Vagina (tissue), 2 donors: Measurements from ENCODE around the gene NXT1. TPM values are rescaled to one million over a fixed set of nuclear protein-coding genes. Genes with fewer than 3 reads are reported as not detected.

Experiments
- DNase-seq, 2 donors: peaks; one replicate each; pipeline ENCODE4 v3.0.0-alpha.2; 2017; ENCODE audit errors: extremely low spot score in 2 of 2
- H3K27ac ChIP-seq: fragments of 200-600 bp; sonication (generic); one replicate; pipeline ENCODE4 v1.5.1; 2019
- H3K27me3 ChIP-seq: fragments of 200-600 bp; sonication (generic); one replicate; pipeline ENCODE4 v1.5.1; 2019
- H3K36me3 ChIP-seq, 2 donors: fragments of 200-600 bp; sonication (generic); one replicate each; pipeline ENCODE4 v1.5.1; 2017 to 2019
- H3K4me1 ChIP-seq: fragments of 200-600 bp; sonication (generic); one replicate; pipeline ENCODE4 v1.5.1; 2019
- H3K4me3 ChIP-seq, 2 donors: fragments of 200-600 bp; sonication (generic); 1 replicate in 1 of 2; 2 replicates in 1 of 2; pipeline ENCODE4 v1.5.1; 2016 to 2019
- H3K9me3 ChIP-seq: fragments of 200-600 bp; sonication (generic); one replicate; pipeline ENCODE4 v1.5.1; 2019
- POLR2A ChIP-seq, 2 donors: fragments of 450-650 bp; IDR thresholded peaks; one replicate each; pipeline ENCODE4 v1.6.1; 2017; ENCODE audit warnings: antibody characterized with exemption in 2 of 2, mild to moderate bottlenecking in 2 of 2, moderate library complexity in 2 of 2
- POLR2AphosphoS5 ChIP-seq, 2 donors: sonication (generic); formaldehyde crosslinking; IDR thresholded peaks; one replicate each; pipeline ENCODE4 v1.9.0; 2017; ENCODE audit warnings: antibody characterized with exemption in 2 of 2, mild to moderate bottlenecking in 2 of 2, low read depth in 1 of 2; ENCODE audit not compliant: insufficient read depth in 1 of 2
- intact Hi-C: fragments of 100-400 bp; cut with DNase I; formaldehyde crosslinking; loops from one replicate; pipeline ENCODE4 v1.15.1; 2023
- total RNA-seq: library from RNA; depleted of rRNA; stranded (reverse); fragments of >200 nt; gene quantifications from one replicate; pipeline ENCODE4 v1.2.3, GENCODE V29; 2016
- TF ChIP-seq, protein P1 (sequence below), 3 experiments: fragments of 450-650 bp in 2 of 3; fragments of 200-600 bp in 1 of 3; sonication (generic) in 1 of 3; IDR thresholded peaks; one replicate each; pipeline ENCODE4 v1.5.1; 2017 to 2019; ENCODE audit warnings: antibody characterized with exemption in 3 of 3, mild to moderate bottlenecking in 2 of 3, moderate library complexity in 2 of 3

Gene NXT1
- total RNA-seq, 1 donor from 2014 or later: 40.0 TPM

DNA sequence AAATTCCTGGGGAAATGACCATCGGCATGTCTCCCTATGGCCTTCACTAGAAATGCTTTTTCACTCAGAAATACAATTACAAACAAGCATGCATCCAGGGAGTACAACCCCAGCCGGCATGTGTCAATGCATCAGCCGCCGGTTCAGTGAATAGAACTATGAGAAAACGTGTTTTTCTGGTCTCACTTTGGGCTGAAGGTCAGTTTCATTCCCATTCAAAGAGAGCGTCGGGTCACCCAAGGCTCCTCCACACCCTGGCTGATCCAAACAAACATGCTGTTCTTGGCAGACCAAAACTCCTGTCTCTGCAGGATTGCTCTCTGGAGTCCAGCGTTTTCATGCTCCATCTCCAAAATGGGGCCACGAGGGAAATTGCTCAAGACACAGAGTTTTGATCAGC is 35.5 kb upstream of the NXT1 start:
- Histone ChIP-seq H3K27me3 (no peaks in the 10 kb centered on the region), H3K4me1 (no peaks in the 10 kb centered on the region), H3K36me3 (no peaks in the 10 kb centered on the region), H3K9me3 (no peaks in the 10 kb centered on the region), H3K4me3 (no peak overlapping the region), H3K27ac (no peak overlapping the region)
- DNase-seq: no peak
- intact Hi-C loops: no loop called here
- TF ChIP-seq, protein P1, sequence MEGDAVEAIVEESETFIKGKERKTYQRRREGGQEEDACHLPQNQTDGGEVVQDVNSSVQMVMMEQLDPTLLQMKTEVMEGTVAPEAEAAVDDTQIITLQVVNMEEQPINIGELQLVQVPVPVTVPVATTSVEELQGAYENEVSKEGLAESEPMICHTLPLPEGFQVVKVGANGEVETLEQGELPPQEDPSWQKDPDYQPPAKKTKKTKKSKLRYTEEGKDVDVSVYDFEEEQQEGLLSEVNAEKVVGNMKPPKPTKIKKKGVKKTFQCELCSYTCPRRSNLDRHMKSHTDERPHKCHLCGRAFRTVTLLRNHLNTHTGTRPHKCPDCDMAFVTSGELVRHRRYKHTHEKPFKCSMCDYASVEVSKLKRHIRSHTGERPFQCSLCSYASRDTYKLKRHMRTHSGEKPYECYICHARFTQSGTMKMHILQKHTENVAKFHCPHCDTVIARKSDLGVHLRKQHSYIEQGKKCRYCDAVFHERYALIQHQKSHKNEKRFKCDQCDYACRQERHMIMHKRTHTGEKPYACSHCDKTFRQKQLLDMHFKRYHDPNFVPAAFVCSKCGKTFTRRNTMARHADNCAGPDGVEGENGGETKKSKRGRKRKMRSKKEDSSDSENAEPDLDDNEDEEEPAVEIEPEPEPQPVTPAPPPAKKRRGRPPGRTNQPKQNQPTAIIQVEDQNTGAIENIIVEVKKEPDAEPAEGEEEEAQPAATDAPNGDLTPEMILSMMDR (IDR thresholded peaks at IDR 0.05): no peak
- TF ChIP-seq POLR2A (IDR thresholded peaks at IDR 0.05) (no peak), POLR2AphosphoS5 (IDR thresholded peaks at IDR 0.05; ENCODE audit: insufficient read depth in 1 of 2, low read depth in 1 of 2) (no peak)

DNA sequence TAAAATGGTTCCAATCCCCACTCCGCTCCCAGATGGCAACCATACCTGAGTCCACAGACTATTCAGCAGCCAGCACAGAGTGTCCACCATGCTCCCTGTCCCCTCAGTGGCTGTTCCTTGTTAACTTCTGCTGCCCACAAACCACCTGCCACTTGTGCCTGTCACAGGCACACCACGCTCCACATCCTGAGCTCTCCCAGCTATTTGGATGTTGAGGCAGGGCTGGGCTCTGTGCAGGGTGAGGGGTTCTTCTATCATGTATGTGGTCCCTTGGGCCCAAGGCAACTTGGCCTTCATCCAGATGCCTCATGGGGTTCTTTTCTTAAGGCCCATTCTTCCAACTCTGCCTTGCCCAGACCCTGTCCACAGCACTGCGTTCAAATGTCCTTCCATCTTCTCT is 34.0 kb upstream of the NXT1 start:
- no peak for DNase-seq
- TF ChIP-seq, protein P1 (IDR thresholded peaks at IDR 0.05): no peak
- TF ChIP-seq POLR2A (IDR thresholded peaks at IDR 0.05): no peak
- TF ChIP-seq POLR2AphosphoS5 (IDR thresholded peaks at IDR 0.05; ENCODE audit: insufficient read depth in 1 of 2, low read depth in 1 of 2): no peak
- intact Hi-C loops: no loop called here
- no peaks in the 10 kb centered on the region for H3K4me1 ChIP-seq
- no peak overlapping the region for H3K4me3 ChIP-seq
- no peaks in the 10 kb centered on the region for H3K27me3 ChIP-seq
- no peaks in the 10 kb centered on the region for H3K9me3 ChIP-seq
- H3K27ac ChIP-seq: no peak overlapping the region
- H3K36me3 ChIP-seq: no peaks in the 10 kb centered on the region

DNA sequence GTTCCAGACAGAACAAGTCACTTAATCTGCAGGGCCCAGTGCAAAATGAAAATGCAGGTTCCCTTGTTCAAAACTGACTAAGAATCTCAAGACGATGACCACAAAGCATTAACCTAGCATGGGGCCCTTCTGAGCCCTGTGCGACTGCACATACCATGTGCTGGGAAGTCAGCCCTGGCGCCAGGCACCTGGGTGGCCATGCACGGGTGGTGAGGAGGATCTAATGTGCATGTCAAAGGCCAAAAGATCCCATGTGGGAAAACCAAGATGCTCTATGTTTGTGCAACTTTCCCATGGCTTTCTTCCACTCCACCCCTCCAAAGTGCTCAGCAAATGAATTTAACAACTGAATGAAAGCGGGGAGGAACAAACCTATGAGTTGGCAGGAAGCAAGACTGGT is 33.5 kb upstream of the NXT1 start:
- no peaks in the 10 kb centered on the region for H3K9me3 ChIP-seq
- no peak overlapping the region for H3K4me3 ChIP-seq
- TF ChIP-seq, protein P1 (IDR thresholded peaks at IDR 0.05): no peak
- TF ChIP-seq POLR2A (IDR thresholded peaks at IDR 0.05) (no peak), POLR2AphosphoS5 (IDR thresholded peaks at IDR 0.05; ENCODE audit: insufficient read depth in 1 of 2, low read depth in 1 of 2) (no peak)
- no peaks in the 10 kb centered on the region for H3K36me3 ChIP-seq
- H3K27me3 ChIP-seq: no peaks in the 10 kb centered on the region
- H3K27ac ChIP-seq: no peak overlapping the region
- no peak for DNase-seq
- intact Hi-C loops: no loop called here
- no peaks in the 10 kb centered on the region for H3K4me1 ChIP-seq

DNA sequence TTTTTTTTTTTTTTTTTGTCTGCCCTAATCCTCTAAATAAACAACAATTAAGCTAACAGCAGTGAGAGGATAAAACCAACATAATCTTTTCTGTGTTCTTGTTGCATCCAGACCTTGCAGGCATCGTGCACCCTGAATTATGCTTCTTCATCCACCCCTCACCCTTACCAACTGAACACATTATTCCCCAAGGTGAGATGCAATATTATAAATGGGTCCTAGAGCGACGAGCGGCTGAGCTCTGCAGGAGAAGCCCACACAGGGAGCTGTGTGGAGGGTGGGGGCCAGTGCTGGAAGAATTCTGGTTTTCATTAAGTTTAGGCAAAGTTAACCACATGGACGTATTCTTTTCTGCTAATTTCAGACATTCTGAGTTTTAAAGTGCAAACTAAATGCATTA is 32.2 kb upstream of the NXT1 start:
- intact Hi-C loops: no loop called here
- Histone ChIP-seq H3K4me3 (no peak overlapping the region), H3K4me1 (no peaks in the 10 kb centered on the region), H3K27ac (no peak overlapping the region), H3K27me3 (no peaks in the 10 kb centered on the region), H3K36me3 (no peaks in the 10 kb centered on the region), H3K9me3 (no peaks in the 10 kb centered on the region)
- TF ChIP-seq POLR2A (IDR thresholded peaks at IDR 0.05) (no peak), POLR2AphosphoS5 (IDR thresholded peaks at IDR 0.05; ENCODE audit: insufficient read depth in 1 of 2, low read depth in 1 of 2) (no peak)
- TF ChIP-seq, protein P1 (IDR thresholded peaks at IDR 0.05): no peak
- DNase-seq: no peak

DNA sequence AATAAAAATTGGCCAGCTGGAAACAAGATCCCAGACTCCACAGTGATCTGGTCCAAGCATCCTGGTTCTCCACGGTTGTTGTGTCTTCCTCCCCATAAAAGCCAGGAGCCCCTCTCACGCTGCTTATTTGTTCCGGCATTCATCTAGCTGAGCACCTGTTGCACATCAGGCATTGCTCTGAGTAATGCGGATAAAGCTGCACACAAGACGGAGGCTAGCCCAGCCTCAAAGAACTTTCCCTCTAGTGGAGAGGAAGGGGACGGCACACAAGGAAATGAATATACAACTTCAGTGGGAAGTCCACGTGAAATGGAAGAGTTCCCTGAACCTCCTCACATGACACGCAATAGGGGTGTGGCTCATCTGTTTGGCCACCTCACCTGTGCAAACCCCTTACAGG is 30.3 kb upstream of the NXT1 start:
- Histone ChIP-seq H3K27me3 (no peaks in the 10 kb centered on the region), H3K4me3 (no peak overlapping the region), H3K36me3 (no peaks in the 10 kb centered on the region), H3K27ac (no peak overlapping the region), H3K4me1 (no peaks in the 10 kb centered on the region), H3K9me3 (no peaks in the 10 kb centered on the region)
- intact Hi-C loops: no loop called here
- no peak for TF ChIP-seq POLR2AphosphoS5 (IDR thresholded peaks at IDR 0.05; ENCODE audit: insufficient read depth in 1 of 2, low read depth in 1 of 2)
- no peak for TF ChIP-seq POLR2A (IDR thresholded peaks at IDR 0.05)
- TF ChIP-seq, protein P1 (IDR thresholded peaks at IDR 0.05): no peak
- no peak for DNase-seq
